K562 (cell line): Measurements from ENCODE around the gene CNDP2. TPM values are rescaled to one million over a fixed set of nuclear protein-coding genes. Genes with fewer than 3 reads are reported as not detected.

Experiments used
- ATAC-seq: fragments of 200-7000 bp; cut with Tn5 transposase; 3 replicates; pipeline ENCODE4 v1.9.1; 2020; ENCODE audit warnings: moderate library complexity
- BruUV-seq: library from RNA; stranded (reverse); fragments of 400-500 nt; replicated peaks from 2 replicates; lab custom pipeline; 2021; lab: Mats Ljungman, UMichigan
- CTCF ChIA-PET: fragments of 300-600 bp; formaldehyde crosslinking; extraction: SDS; loops from one replicate; lab custom pipeline; 2021; ENCODE audit warnings: low intra/inter-chr PET ratio; lab: Yijun Ruan, JAX
- POLR2A ChIA-PET: fragments of 300-600, 350-650 bp; sonication (Branson Sonifier 250); formaldehyde crosslinking; extraction: SDS; loops from one replicate; lab custom pipeline; 2021; ENCODE audit warnings: antibody characterized with exemption, inconsistent platforms; lab: Yijun Ruan, JAX
- DNase-seq, 4 experiments: peaks; one replicate each; pipeline versions ENCODE4 v3.0.0 to v3.0.0-alpha.2; 2011 to 2018; ENCODE audit warnings: low spot score in 3 of 4, mixed read lengths in 3 of 4; ENCODE audit errors: extremely low read depth in 1 of 4
- FAIRE-seq: peaks from 2 replicates; lab custom pipeline; 2011; peaks lifted over from hg19 to GRCh38; lab: Jason Lieb, UNC
- H2AFZ ChIP-seq: 2 replicates; pipeline ENCODE4 v1.6.0; 2011; ENCODE audit warnings: low read depth, low read length, control low read depth, inconsistent platforms
- H3K27ac ChIP-seq: fragments of 200-600 bp; 3 replicates; pipeline ENCODE4 v1.8.0; 2011; ENCODE audit warnings: low read depth, mild to moderate bottlenecking, control low read depth, inconsistent platforms, low read length, moderate library complexity, mixed read lengths; ENCODE audit errors: extremely low read depth
- H3K27me3 ChIP-seq, 2 experiments: fragments of 300-600 bp in 1 of 2; 2 replicates in 1 of 2; 3 replicates in 1 of 2; pipeline versions ENCODE4 v1.6.0 to v1.8.0; 2011; ENCODE audit warnings: inconsistent platforms in 2 of 2, low read length in 2 of 2, mild to moderate bottlenecking in 1 of 2, mixed read lengths in 1 of 2, moderate library complexity in 1 of 2; ENCODE audit not compliant: control insufficient read depth in 2 of 2, insufficient read depth in 2 of 2
- H3K36me3 ChIP-seq: fragments of 300-600 bp; 3 replicates; pipeline ENCODE4 v1.8.0; 2011; ENCODE audit warnings: mild to moderate bottlenecking, low read length, inconsistent platforms; ENCODE audit not compliant: control insufficient read depth, insufficient read depth
- H3K4me1 ChIP-seq, 2 experiments: fragments of 200-600 bp in 1 of 2; replicated peaks in 1 of 2; 2 replicates in 1 of 2; 3 replicates in 1 of 2; pipeline versions ENCODE4 v1.5.1 to v1.8.0; 2011; ENCODE audit warnings: inconsistent platforms in 2 of 2, low read length in 2 of 2, mild to moderate bottlenecking in 1 of 2, mixed read lengths in 1 of 2, moderate library complexity in 1 of 2; ENCODE audit not compliant: control insufficient read depth in 2 of 2, insufficient read depth in 2 of 2
- H3K4me2 ChIP-seq: 2 replicates; pipeline ENCODE4 v1.6.1; 2011; ENCODE audit warnings: low read length, control low read depth, inconsistent platforms, mixed read lengths; ENCODE audit not compliant: insufficient read depth
- H3K4me3 ChIP-seq: fragments of 200-600 bp; sonication (generic), shearing (Covaris generic); 2 replicates; pipeline ENCODE4 v1.5.1; 2016; ENCODE audit warnings: control low read depth, inconsistent platforms
- H3K79me2 ChIP-seq: fragments of 200-600 bp; 3 replicates; pipeline ENCODE4 v1.8.0; 2011; ENCODE audit warnings: low read length, inconsistent platforms; ENCODE audit not compliant: control insufficient read depth, insufficient read depth
- H3K9ac ChIP-seq, 2 experiments: 2 replicates each; pipeline versions ENCODE4 v1.6.0 to v1.6.1; 2011; ENCODE audit warnings: low read depth in 2 of 2, low read length in 2 of 2, control low read depth in 1 of 2, inconsistent platforms in 1 of 2, mild to moderate bottlenecking in 1 of 2, mixed read lengths in 1 of 2; ENCODE audit not compliant: insufficient read depth in 1 of 2
- H3K9me1 ChIP-seq: one replicate; pipeline ENCODE4 v1.6.0; 2011; ENCODE audit warnings: inconsistent platforms, mild to moderate bottlenecking, low read length, moderate library complexity; ENCODE audit not compliant: control insufficient read depth, insufficient read depth
- H3K9me3 ChIP-seq: replicated peaks from 2 replicates; pipeline ENCODE4 v1.5.1; 2011; ENCODE audit warnings: low read depth, low read length, inconsistent platforms; ENCODE audit not compliant: control insufficient read depth, insufficient read depth
- H4K20me1 ChIP-seq: replicated peaks from 2 replicates; pipeline ENCODE4 v1.6.1; 2011; ENCODE audit warnings: low read length, inconsistent platforms, mixed read lengths; ENCODE audit not compliant: control insufficient read depth, insufficient read depth
- BHLHE40 ChIP-seq: IDR thresholded peaks from 2 replicates; pipeline ENCODE4 v1.6.1; 2011; ENCODE audit warnings: low read length, improper control_type of control experiment
- CHD2 ChIP-seq: IDR thresholded peaks from 2 replicates; pipeline ENCODE4 v1.6.1; 2011; ENCODE audit warnings: low read depth, low read length
- COPS2 ChIP-seq: fragments of 450-650 bp; conservative IDR thresholded peaks from 2 replicates; pipeline ENCODE4 v1.6.1; 2016; ENCODE audit warnings: mild to moderate bottlenecking, moderate library complexity
- KAT7 ChIP-seq: sonication (generic); formaldehyde crosslinking; IDR thresholded peaks from 2 replicates; pipeline ENCODE4 v1.8.0; 2022; ENCODE audit warnings: missing genetic modification reagents, mild to moderate bottlenecking, borderline replicate concordance
- POLR2G ChIP-seq: fragments of 200-400 bp; formaldehyde crosslinking; IDR thresholded peaks from 2 replicates; pipeline ENCODE4 v1.6.1; 2017; ENCODE audit warnings: low read depth, mild to moderate bottlenecking, antibody characterized with exemption, low read length, moderate library complexity
- SAFB2 ChIP-seq: fragments of 200-400 bp; formaldehyde crosslinking; IDR thresholded peaks from 2 replicates; pipeline ENCODE4 v1.6.1; 2018; ENCODE audit warnings: borderline replicate concordance, low read length, low read depth, moderate library complexity; ENCODE audit not compliant: severe bottlenecking
- SMARCC2 ChIP-seq: fragments of 450-650 bp; IDR thresholded peaks from 2 replicates; pipeline ENCODE4 v1.6.1; 2017; ENCODE audit warnings: antibody characterized with exemption, moderate library complexity, mild to moderate bottlenecking, low read depth
- TAF1 ChIP-seq: IDR thresholded peaks from 2 replicates; pipeline ENCODE4 v1.6.1; 2011; ENCODE audit warnings: mild to moderate bottlenecking, low read length, moderate library complexity; ENCODE audit not compliant: insufficient read depth, control insufficient read depth, severe bottlenecking; ENCODE audit errors: extremely low read depth
- TAF7 ChIP-seq: fragments of 450-650 bp; IDR thresholded peaks from 2 replicates; pipeline ENCODE4 v1.6.1; 2016; ENCODE audit warnings: missing genetic modification characterization, missing compliant biosample characterization
- ZNF3 ChIP-seq: fragments of 250-450 bp; sonication (Bioruptor Pico); IDR thresholded peaks from 2 replicates; pipeline ENCODE4 v1.5.0; 2021; ENCODE audit warnings: mild to moderate bottlenecking, moderate library complexity
- ZNF830 ChIP-seq: fragments of 250-450 bp; sonication (Bioruptor Pico); IDR thresholded peaks from 2 replicates; pipeline ENCODE4 v1.5.0; 2021; ENCODE audit warnings: mild to moderate bottlenecking
- WGBS: fragments of 100-300 bp; shearing (Covaris generic); methylation state at CpG from one replicate; pipeline ENCODE4 v1.1.6; 2016; ENCODE audit warnings: low coverage, mixed read lengths; ENCODE audit not compliant: insufficient coverage; ENCODE audit errors: missing lambda C conversion rate; 5-methylcytosine and 5-hydroxymethylcytosine counted together
- in situ Hi-C: fragments of 300-500 bp; cut with MboI; formaldehyde crosslinking; loops from 4 replicates; pipeline ENCODE4 v1.15.0; 2018; ENCODE audit warnings: inconsistent platforms, mixed read lengths
- intact Hi-C: fragments of 100-400 bp; cut with micrococcal nuclease; formaldehyde crosslinking; loops from 2 replicates; pipeline ENCODE4 v1.14.2; 2022
- polyA plus RNA-seq, 8 experiments: library from polyadenylated mRNA; depleted of rRNA in 4 of 8; stranded (reverse) in 5 of 8; unstranded in 3 of 8; fragments of >200 nt; fragmentation: Nextera tagmentation in 2 of 8; fragmentation: Illumina TruSeq in 1 of 8; extraction: Ambion mirVana in 2 of 8; extraction: Trizol in 1 of 8; gene quantifications; 2 replicates each; pipeline versions ENCODE4 v1.2.1 to v1.2.3, GENCODE V29; 2011 to 2014; ENCODE audit warnings: inconsistent platforms in 1 of 8, missing spikeins in 1 of 8
- total RNA-seq, 7 experiments: library from RNA; depleted of rRNA in 6 of 7; stranded (reverse); fragments of >200 nt in 6 of 7; fragmentation: Illumina TruSeq in 2 of 7; extraction: Trizol in 2 of 7; gene quantifications; 2 replicates each; pipeline versions ENCODE4 v1.2.1 to v1.2.3, GENCODE V29; 2011 to 2021; ENCODE audit warnings: low replicate concordance in 1 of 7
- TF ChIP-seq, protein P1 (sequence below): fragments of 250-450 bp; sonication (Bioruptor Pico); IDR thresholded peaks from 2 replicates; pipeline ENCODE4 v1.4.0; 2020; ENCODE audit warnings: mild to moderate bottlenecking, moderate library complexity
- TF ChIP-seq, protein P2 (sequence below): fragments of 250-450 bp; sonication (Bioruptor Pico); IDR thresholded peaks from 2 replicates; pipeline ENCODE4 v1.5.0; 2021
- TF ChIP-seq, protein P3 (sequence below), 2 experiments: IDR thresholded peaks; 2 replicates each; pipeline ENCODE4 v1.6.1; 2011; ENCODE audit warnings: borderline replicate concordance in 1 of 2, control low read depth in 1 of 2, low read depth in 1 of 2, low read length in 1 of 2, mild to moderate bottlenecking in 1 of 2, mixed read lengths in 1 of 2, moderate library complexity in 1 of 2; ENCODE audit not compliant: insufficient read depth in 1 of 2, insufficient read length in 1 of 2, poor library complexity in 1 of 2, severe bottlenecking in 1 of 2; ENCODE audit errors: extremely low read depth in 1 of 2
- TF ChIP-seq, protein P4 (sequence below): fragments of 250-450 bp; sonication (Bioruptor Pico); IDR thresholded peaks from 2 replicates; pipeline ENCODE4 v1.4.0; 2020

CNDP2 gene
- total and polyA plus RNA-seq, 9 of the 15 experiments (the other 6 are each of a cell fraction or from before 2014, with no cell fraction given): 34.1 to 128 (median 53.8) TPM

DNA sequence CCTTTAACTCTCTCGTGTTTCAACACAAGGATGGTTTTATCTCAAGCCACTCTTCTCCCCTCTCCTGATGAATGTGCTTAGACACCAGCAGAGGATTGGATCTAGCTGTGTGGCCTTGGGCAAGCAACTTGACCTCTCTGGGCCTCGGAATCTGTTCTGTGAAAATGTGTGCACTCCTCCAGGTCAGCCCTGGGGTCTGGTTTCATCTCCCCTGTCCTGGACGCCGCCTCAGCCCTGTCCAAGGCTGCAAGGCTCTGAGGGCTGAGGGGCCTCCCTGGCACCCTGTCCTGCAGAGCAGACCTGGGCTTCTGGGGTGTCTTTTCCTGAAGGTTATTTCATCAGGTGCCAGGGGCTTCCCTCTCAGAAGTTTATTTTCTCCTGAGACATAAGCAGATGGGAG is 66.6 kb downstream of the CNDP2 start (continued):
- TF ChIP-seq, protein P1, sequence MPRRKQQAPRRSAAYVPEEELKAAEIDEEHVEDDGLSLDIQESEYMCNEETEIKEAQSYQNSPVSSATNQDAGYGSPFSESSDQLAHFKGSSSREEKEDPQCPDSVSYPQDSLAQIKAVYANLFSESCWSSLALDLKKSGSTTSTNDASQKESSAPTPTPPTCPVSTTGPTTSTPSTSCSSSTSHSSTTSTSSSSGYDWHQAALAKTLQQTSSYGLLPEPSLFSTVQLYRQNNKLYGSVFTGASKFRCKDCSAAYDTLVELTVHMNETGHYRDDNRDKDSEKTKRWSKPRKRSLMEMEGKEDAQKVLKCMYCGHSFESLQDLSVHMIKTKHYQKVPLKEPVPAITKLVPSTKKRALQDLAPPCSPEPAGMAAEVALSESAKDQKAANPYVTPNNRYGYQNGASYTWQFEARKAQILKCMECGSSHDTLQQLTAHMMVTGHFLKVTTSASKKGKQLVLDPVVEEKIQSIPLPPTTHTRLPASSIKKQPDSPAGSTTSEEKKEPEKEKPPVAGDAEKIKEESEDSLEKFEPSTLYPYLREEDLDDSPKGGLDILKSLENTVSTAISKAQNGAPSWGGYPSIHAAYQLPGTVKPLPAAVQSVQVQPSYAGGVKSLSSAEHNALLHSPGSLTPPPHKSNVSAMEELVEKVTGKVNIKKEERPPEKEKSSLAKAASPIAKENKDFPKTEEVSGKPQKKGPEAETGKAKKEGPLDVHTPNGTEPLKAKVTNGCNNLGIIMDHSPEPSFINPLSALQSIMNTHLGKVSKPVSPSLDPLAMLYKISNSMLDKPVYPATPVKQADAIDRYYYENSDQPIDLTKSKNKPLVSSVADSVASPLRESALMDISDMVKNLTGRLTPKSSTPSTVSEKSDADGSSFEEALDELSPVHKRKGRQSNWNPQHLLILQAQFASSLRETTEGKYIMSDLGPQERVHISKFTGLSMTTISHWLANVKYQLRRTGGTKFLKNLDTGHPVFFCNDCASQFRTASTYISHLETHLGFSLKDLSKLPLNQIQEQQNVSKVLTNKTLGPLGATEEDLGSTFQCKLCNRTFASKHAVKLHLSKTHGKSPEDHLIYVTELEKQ (CRISPR knock-in tag): no peak
- TF ChIP-seq, protein P2, sequence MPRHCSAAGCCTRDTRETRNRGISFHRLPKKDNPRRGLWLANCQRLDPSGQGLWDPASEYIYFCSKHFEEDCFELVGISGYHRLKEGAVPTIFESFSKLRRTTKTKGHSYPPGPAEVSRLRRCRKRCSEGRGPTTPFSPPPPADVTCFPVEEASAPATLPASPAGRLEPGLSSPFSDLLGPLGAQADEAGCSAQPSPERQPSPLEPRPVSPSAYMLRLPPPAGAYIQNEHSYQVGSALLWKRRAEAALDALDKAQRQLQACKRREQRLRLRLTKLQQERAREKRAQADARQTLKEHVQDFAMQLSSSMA (CRISPR knock-in tag): no peak

DNA sequence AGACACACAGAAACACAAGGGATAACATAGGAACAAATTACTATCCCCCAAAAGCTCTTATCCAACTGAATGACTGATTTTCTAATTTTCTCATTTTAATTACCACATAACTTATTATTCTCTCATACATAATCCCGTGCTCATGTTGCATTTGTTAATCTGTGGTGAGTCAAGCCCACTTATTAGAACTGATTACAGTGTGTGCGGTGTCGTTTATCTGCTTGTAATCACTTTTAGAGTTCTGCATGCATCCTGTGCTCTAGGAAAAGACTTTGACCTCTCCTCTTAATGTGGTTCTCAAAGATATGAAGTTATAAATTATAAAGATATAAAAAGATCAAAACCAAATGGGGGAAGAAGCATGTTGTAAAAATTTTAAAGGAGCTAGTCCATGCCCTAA is 67.8 kb downstream of the CNDP2 start:
- H3K4me3 ChIP-seq: no peak overlapping the region
- H2AFZ ChIP-seq: no peak overlapping the region
- H3K27ac ChIP-seq: no peak overlapping the region
- intact Hi-C loops: no loop called here
- no peaks in the 10 kb centered on the region for H3K9me3 ChIP-seq
- no TSS peak for BruUV-seq
- no peaks in the 10 kb centered on the region for H3K79me2 ChIP-seq
- POLR2A ChIA-PET: no interaction called here
- no peaks in the 10 kb centered on the region for H3K4me1 ChIP-seq
- H3K9me1 ChIP-seq: no peaks in the 10 kb centered on the region
- in situ Hi-C loops: no loop called here
- H3K4me2 ChIP-seq: no peak overlapping the region
- FAIRE-seq (no peak), ATAC-seq (no peak), DNase-seq (no peak)
- WGBS: 0% methylated on average over 3 of the region's 3 CpGs
- CTCF ChIA-PET: no interaction called here
- peaks cover 7 to 17% of the 10 kb centered on the region in 2 experiments; a peak in 3 of 5 replicates for H3K27me3 ChIP-seq
- no peaks in the 10 kb centered on the region for H4K20me1 ChIP-seq
- no peaks in the 10 kb centered on the region for H3K36me3 ChIP-seq
- H3K9ac ChIP-seq: no peak overlapping the region
- TF ChIP-seq ZNF830 (no peak), COPS2 (no peak), CHD2 (no peak), TAF7 (tag) (no peak), SMARCC2 (no peak), BHLHE40 (no peak), KAT7 (no peak), POLR2G (no peak), ZNF3 (no peak), TAF1 (no peak), SAFB2 (no peak)
- TF ChIP-seq, protein P3, sequence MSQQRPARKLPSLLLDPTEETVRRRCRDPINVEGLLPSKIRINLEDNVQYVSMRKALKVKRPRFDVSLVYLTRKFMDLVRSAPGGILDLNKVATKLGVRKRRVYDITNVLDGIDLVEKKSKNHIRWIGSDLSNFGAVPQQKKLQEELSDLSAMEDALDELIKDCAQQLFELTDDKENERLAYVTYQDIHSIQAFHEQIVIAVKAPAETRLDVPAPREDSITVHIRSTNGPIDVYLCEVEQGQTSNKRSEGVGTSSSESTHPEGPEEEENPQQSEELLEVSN (IDR thresholded peaks at IDR 0.05; ENCODE audit: borderline replicate concordance in 1 of 2, extremely low read depth in 1 of 2, insufficient read depth in 1 of 2, insufficient read length in 1 of 2, low read depth in 1 of 2, low read length in 1 of 2, poor library complexity in 1 of 2, severe bottlenecking in 1 of 2): no peak
- TF ChIP-seq, protein P4, sequence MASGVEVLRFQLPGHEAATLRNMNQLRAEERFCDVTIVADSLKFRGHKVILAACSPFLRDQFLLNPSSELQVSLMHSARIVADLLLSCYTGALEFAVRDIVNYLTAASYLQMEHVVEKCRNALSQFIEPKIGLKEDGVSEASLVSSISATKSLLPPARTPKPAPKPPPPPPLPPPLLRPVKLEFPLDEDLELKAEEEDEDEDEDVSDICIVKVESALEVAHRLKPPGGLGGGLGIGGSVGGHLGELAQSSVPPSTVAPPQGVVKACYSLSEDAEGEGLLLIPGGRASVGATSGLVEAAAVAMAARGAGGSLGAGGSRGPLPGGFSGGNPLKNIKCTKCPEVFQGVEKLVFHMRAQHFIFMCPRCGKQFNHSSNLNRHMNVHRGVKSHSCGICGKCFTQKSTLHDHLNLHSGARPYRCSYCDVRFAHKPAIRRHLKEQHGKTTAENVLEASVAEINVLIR (CRISPR knock-in tag): no peak
